Neural cell (in vitro differentiated cells): ENCODE data around the gene FNDC1. TPM values are rescaled to one million over a fixed set of nuclear protein-coding genes. Genes with fewer than 3 reads are reported as not detected.

Experiments
- H2AFZ ChIP-seq: fragments of 200-600, 300-800 bp; sonication (generic), shearing (Covaris generic); 2 replicates; pipeline ENCODE4 v1.6.0; 2014; ENCODE audit warnings: low read depth, mild to moderate bottlenecking, antibody characterized with exemption, low read length, moderate library complexity
- H3F3A ChIP-seq: fragments of 200-600 bp; shearing (Covaris generic); 2 replicates; pipeline ENCODE4 v1.6.1; 2016; ENCODE audit warnings: mild to moderate bottlenecking, moderate library complexity, mixed read lengths, antibody characterized with exemption, low read length; ENCODE audit not compliant: insufficient read depth, poor library complexity, severe bottlenecking
- H3K27ac ChIP-seq: fragments of 200-600, 300-800 bp; sonication (generic), shearing (Covaris generic); 2 replicates; pipeline ENCODE4 v1.5.1; 2014; ENCODE audit warnings: mild to moderate bottlenecking, low read length, moderate library complexity
- H3K27me3 ChIP-seq: fragments of 300-800, 200-600 bp; sonication (generic), shearing (Covaris generic); 2 replicates; pipeline ENCODE4 v1.6.0; 2014; ENCODE audit warnings: mild to moderate bottlenecking, low read depth, low read length, moderate library complexity; ENCODE audit not compliant: insufficient read depth
- H3K36me3 ChIP-seq: fragments of 300-800, 200-600 bp; sonication (generic), shearing (Covaris generic); 2 replicates; pipeline ENCODE4 v1.5.1; 2014; ENCODE audit warnings: mild to moderate bottlenecking, antibody characterized with exemption, low read length, moderate library complexity; ENCODE audit not compliant: insufficient read depth
- H3K4me2 ChIP-seq: fragments of 300-800, 200-600 bp; sonication (generic), shearing (Covaris generic); 2 replicates; pipeline ENCODE4 v1.6.0; 2014; ENCODE audit warnings: mild to moderate bottlenecking, low read length
- H3K4me3 ChIP-seq: fragments of 300-800, 200-600 bp; sonication (generic), shearing (Covaris generic); 2 replicates; pipeline ENCODE4 v1.5.1; 2014; ENCODE audit warnings: mild to moderate bottlenecking, low read length, moderate library complexity
- H3K79me2 ChIP-seq: fragments of 200-600 bp; shearing (Covaris generic); replicated peaks from 2 replicates; pipeline ENCODE4 v1.6.0; 2014; ENCODE audit warnings: mild to moderate bottlenecking, low read length, moderate library complexity; ENCODE audit not compliant: insufficient read depth
- H3K9ac ChIP-seq: fragments of 300-800, 200-600 bp; sonication (generic), shearing (Covaris generic); 2 replicates; pipeline ENCODE4 v1.6.1; 2016; ENCODE audit warnings: mild to moderate bottlenecking, low read length, mixed read lengths
- H3K9me2 ChIP-seq: fragments of 200-600 bp; shearing (Covaris generic); 2 replicates; pipeline ENCODE4 v1.6.1; 2016; ENCODE audit warnings: mild to moderate bottlenecking, low read length, mixed read lengths; ENCODE audit not compliant: insufficient read depth
- H3K9me3 ChIP-seq: fragments of 200-600, 300-800 bp; sonication (generic), shearing (Covaris generic); 2 replicates; pipeline ENCODE4 v1.6.1; 2016; ENCODE audit warnings: mild to moderate bottlenecking, mixed run types, low read length, moderate library complexity, mixed read lengths
- H4K20me1 ChIP-seq: fragments of 200-600 bp; shearing (Covaris generic); 2 replicates; pipeline ENCODE4 v1.6.1; 2016; ENCODE audit warnings: mild to moderate bottlenecking, mixed run types; ENCODE audit not compliant: insufficient read depth
- EP300 ChIP-seq: fragments of 450-650 bp; conservative IDR thresholded peaks from 2 replicates; pipeline ENCODE4 v1.6.1; 2014; ENCODE audit warnings: antibody characterized with exemption, mild to moderate bottlenecking, moderate library complexity; ENCODE audit not compliant: poor library complexity, severe bottlenecking
- EZH2 ChIP-seq: fragments of 200-600, 300-800 bp; shearing (Covaris generic), sonication (generic); IDR thresholded peaks from 2 replicates; pipeline ENCODE4 v1.6.1; 2014; ENCODE audit warnings: antibody characterized with exemption, low read length, borderline replicate concordance, mild to moderate bottlenecking; ENCODE audit not compliant: insufficient read depth, poor library complexity, severe bottlenecking
- MXI1 ChIP-seq: fragments of 450-650 bp; conservative IDR thresholded peaks from 2 replicates; pipeline ENCODE4 v1.6.1; 2014; ENCODE audit warnings: antibody characterized with exemption, mild to moderate bottlenecking; ENCODE audit not compliant: poor library complexity, severe bottlenecking
- POLR2AphosphoS5 ChIP-seq: IDR thresholded peaks from 2 replicates; pipeline ENCODE4 v1.6.1; 2012
- RAD21 ChIP-seq: fragments of 450-650 bp; conservative IDR thresholded peaks from 2 replicates; pipeline ENCODE4 v1.6.1; 2014; ENCODE audit warnings: antibody characterized with exemption, mild to moderate bottlenecking, moderate library complexity
- REST ChIP-seq: IDR thresholded peaks from 2 replicates; pipeline ENCODE4 v1.6.1; 2012; ENCODE audit warnings: borderline replicate concordance
- SMC3 ChIP-seq: fragments of 450-650 bp; conservative IDR thresholded peaks from 2 replicates; pipeline ENCODE4 v1.6.1; 2014; ENCODE audit warnings: antibody characterized with exemption, mild to moderate bottlenecking, moderate library complexity; ENCODE audit not compliant: poor library complexity
- TAF1 ChIP-seq: IDR thresholded peaks from 2 replicates; pipeline ENCODE4 v1.6.1; 2012; ENCODE audit warnings: low read depth
- polyA plus RNA-seq: library from polyadenylated mRNA; depleted of rRNA; stranded (reverse); fragments of >200 nt; gene quantifications from 2 replicates; pipeline ENCODE4 v1.2.3, GENCODE V29; 2014
- TF ChIP-seq, protein P1 (sequence below): fragments of 450-650 bp; IDR thresholded peaks from 2 replicates; pipeline ENCODE4 v1.5.1; 2014; ENCODE audit warnings: antibody characterized with exemption, mild to moderate bottlenecking, moderate library complexity; ENCODE audit not compliant: poor library complexity, severe bottlenecking

FNDC1 gene
- polyA plus RNA-seq, 1 donor from 2014 or later, result not detected

DNA sequence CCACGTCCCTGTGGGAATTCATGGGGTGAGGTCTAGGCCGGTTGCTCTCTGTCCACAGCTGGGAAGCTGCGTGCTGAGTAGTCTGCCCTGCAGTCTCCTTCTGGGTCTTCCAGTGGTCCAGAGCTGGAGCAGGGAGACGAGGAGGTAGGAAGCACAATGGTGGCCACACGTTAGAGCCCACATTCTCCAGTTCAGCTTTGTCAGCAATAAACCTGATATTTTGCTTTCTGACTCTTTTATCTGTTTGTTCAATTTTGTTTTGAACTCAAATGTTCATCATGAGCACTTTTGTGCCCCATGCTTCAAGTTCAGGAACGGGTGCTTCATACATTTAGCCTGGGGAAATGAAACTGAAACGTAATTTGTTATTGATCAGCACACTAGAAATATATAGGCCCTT lies 21.3 kb downstream of the FNDC1 start:
- H3K36me3 ChIP-seq, result no peaks in the 10 kb centered on the region
- H3K9me3 ChIP-seq, result no peaks in the 10 kb centered on the region
- no peaks in the 10 kb centered on the region for H3K27me3 ChIP-seq
- no peak overlapping the region for H3K4me3 ChIP-seq
- no peak overlapping the region for H3K27ac ChIP-seq
- no peaks in the 10 kb centered on the region for H3F3A ChIP-seq
- no peaks in the 10 kb centered on the region for H3K79me2 ChIP-seq
- H2AFZ ChIP-seq, result no peak overlapping the region
- no peaks in the 10 kb centered on the region for H3K9me2 ChIP-seq
- TF ChIP-seq EZH2, result no peak
- TF ChIP-seq RAD21, result no peak
- no peak for TF ChIP-seq POLR2AphosphoS5
- no peak for TF ChIP-seq TAF1
- TF ChIP-seq EP300, result no peak
- TF ChIP-seq, protein P1, sequence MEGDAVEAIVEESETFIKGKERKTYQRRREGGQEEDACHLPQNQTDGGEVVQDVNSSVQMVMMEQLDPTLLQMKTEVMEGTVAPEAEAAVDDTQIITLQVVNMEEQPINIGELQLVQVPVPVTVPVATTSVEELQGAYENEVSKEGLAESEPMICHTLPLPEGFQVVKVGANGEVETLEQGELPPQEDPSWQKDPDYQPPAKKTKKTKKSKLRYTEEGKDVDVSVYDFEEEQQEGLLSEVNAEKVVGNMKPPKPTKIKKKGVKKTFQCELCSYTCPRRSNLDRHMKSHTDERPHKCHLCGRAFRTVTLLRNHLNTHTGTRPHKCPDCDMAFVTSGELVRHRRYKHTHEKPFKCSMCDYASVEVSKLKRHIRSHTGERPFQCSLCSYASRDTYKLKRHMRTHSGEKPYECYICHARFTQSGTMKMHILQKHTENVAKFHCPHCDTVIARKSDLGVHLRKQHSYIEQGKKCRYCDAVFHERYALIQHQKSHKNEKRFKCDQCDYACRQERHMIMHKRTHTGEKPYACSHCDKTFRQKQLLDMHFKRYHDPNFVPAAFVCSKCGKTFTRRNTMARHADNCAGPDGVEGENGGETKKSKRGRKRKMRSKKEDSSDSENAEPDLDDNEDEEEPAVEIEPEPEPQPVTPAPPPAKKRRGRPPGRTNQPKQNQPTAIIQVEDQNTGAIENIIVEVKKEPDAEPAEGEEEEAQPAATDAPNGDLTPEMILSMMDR, result no peak
- no peak for TF ChIP-seq MXI1
- TF ChIP-seq SMC3, result no peak
- TF ChIP-seq REST, result no peak
- H4K20me1 ChIP-seq, result no peaks in the 10 kb centered on the region
- H3K4me2 ChIP-seq, result no peak overlapping the region
- no peak overlapping the region for H3K9ac ChIP-seq

- Histone ChIP-seq H3K4me3 (no peak overlapping the region), H3F3A (no peaks in the 10 kb centered on the region), H3K4me2 (no peak overlapping the region), H2AFZ (no peak overlapping the region), H4K20me1 (no peaks in the 10 kb centered on the region), H3K36me3 (no peaks in the 10 kb centered on the region), H3K9me2 (no peaks in the 10 kb centered on the region), H3K27me3 (no peaks in the 10 kb centered on the region), H3K79me2 (no peaks in the 10 kb centered on the region), H3K27ac (no peak overlapping the region), H3K9me3 (no peaks in the 10 kb centered on the region), H3K9ac (no peak overlapping the region)
- TF ChIP-seq RAD21, result no peak
- no peak for TF ChIP-seq POLR2AphosphoS5
- no peak for TF ChIP-seq MXI1
- TF ChIP-seq EZH2, result no peak
- no peak for TF ChIP-seq REST
- no peak for TF ChIP-seq EP300
- TF ChIP-seq, protein P1, result no peak
- TF ChIP-seq TAF1, result no peak
- no peak for TF ChIP-seq SMC3
Observed at GRCh38 chr6:159193923-159194322, 24.7 kb downstream of the FNDC1 start.
